K562 (cell line): Measurements from ENCODE around the gene GZMH.

Source experiments
- CTCF ChIP-seq, 3 experiments: IDR thresholded peaks in 2 of 3; conservative IDR thresholded peaks in 1 of 3; 2 replicates each; pipeline ENCODE4 v1.5.1; 2011 to 2012; ENCODE audit warnings: low read length in 3 of 3, mild to moderate bottlenecking in 3 of 3, control low read depth in 2 of 3, improper control_type of control experiment in 1 of 3, inconsistent platforms in 1 of 3, low read depth in 1 of 3, mixed read lengths in 1 of 3, moderate library complexity in 1 of 3; ENCODE audit not compliant: insufficient read depth in 2 of 3
- KDM4B ChIP-seq, 2 experiments: fragments of 450-650 bp in 1 of 2; sonication (generic) in 1 of 2; IDR thresholded peaks; 2 replicates each; pipeline ENCODE4 v1.6.1; 2016 to 2017; ENCODE audit warnings: borderline replicate concordance in 2 of 2, antibody characterized with exemption in 1 of 2, low read depth in 1 of 2, mild to moderate bottlenecking in 1 of 2
- MIER1 ChIP-seq: fragments of 450-650 bp; IDR thresholded peaks from 2 replicates; pipeline ENCODE4 v1.6.1; 2016; ENCODE audit warnings: antibody characterized with exemption, mild to moderate bottlenecking, low read depth
- MLX ChIP-seq, 2 experiments: fragments of 450-650 bp in 1 of 2; sonication (generic) in 1 of 2; formaldehyde crosslinking; conservative IDR thresholded peaks; 2 replicates each; pipeline versions ENCODE4 v1.4.0 to v1.8.1; 2020 to 2022; ENCODE audit warnings: mild to moderate bottlenecking in 1 of 2, missing genetic modification reagents in 1 of 2
- NFIC ChIP-seq: fragments of 450-650 bp; IDR thresholded peaks from 2 replicates; pipeline ENCODE4 v1.6.1; 2017; ENCODE audit warnings: mild to moderate bottlenecking, inconsistent platforms
- SRSF1 ChIP-seq: fragments of 200-400 bp; formaldehyde crosslinking; IDR thresholded peaks from 2 replicates; pipeline ENCODE4 v1.6.1; 2017; ENCODE audit warnings: mild to moderate bottlenecking, low read depth, low read length, moderate library complexity
- USF2 ChIP-seq: sonication (generic); formaldehyde crosslinking; IDR thresholded peaks from 2 replicates; pipeline ENCODE4 v1.5.0; 2020; ENCODE audit warnings: missing genetic modification reagents
- ZNF146 ChIP-seq: IDR thresholded peaks from one replicate; pipeline ENCODE4 v1.6.1; 2018; ENCODE audit warnings: missing compliant biosample characterization; ENCODE audit not compliant: unreplicated experiment
- ZNF232 ChIP-seq: sonication (generic); formaldehyde crosslinking; IDR thresholded peaks from 2 replicates; pipeline ENCODE4 v1.8.0; 2022; ENCODE audit warnings: mild to moderate bottlenecking, missing genetic modification reagents

- no peak for TF ChIP-seq CTCF (IDR thresholded peaks at IDR 0.05 in 2 of 3, conservative IDR thresholded peaks at IDR 0.05 in 1 of 3; ENCODE audit: insufficient read depth in 2 of 3, low read depth in 1 of 3, low read length in 3 of 3)
- TF ChIP-seq KDM4B (IDR thresholded peaks at IDR 0.05; ENCODE audit: borderline replicate concordance in 2 of 2, low read depth in 1 of 2): no peak
- no peak for TF ChIP-seq SRSF1
- no peak for TF ChIP-seq MLX (CRISPR knock-in tag; conservative IDR thresholded peaks at IDR 0.05)
- no peak for TF ChIP-seq USF2 (CRISPR knock-in tag)
- no peak for TF ChIP-seq ZNF146 (CRISPR knock-in tag)
- no peak for TF ChIP-seq MIER1
- TF ChIP-seq NFIC: no peak
- TF ChIP-seq ZNF232 (CRISPR knock-in tag): no peak
These were observed 20.8 kb upstream of the GZMH start for GRCh38 chr14:24630087-24630871.
